NCI-H774 (cell line): ENCODE results near the gene SH3PXD2A.

Experiments used
- DNase-seq: peaks from one replicate; lab custom pipeline; 2025; lab: John Stamatoyannopoulos, UW

Gene SH3PXD2A

DNA sequence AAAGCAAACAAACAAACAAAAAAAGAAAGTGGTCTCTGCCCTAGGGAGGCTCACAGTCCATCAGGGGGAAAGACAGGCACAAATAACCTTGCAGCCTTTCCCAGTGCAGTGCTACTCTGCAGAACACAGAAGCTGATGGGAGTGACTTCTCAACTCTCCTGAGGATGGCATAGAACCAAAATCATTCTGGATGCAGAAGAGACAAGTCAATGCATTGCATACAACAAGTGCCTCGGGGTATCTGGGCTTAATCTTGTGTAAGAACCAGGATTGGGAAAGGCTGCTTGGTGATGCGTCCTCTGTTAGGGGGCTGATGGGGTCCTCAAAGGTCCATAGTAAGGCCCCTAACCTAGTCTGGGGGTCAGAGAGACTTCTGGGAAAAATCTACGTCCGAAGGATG is 293.0 kb downstream of the SH3PXD2A start:
- DNase-seq: no peak

DNA sequence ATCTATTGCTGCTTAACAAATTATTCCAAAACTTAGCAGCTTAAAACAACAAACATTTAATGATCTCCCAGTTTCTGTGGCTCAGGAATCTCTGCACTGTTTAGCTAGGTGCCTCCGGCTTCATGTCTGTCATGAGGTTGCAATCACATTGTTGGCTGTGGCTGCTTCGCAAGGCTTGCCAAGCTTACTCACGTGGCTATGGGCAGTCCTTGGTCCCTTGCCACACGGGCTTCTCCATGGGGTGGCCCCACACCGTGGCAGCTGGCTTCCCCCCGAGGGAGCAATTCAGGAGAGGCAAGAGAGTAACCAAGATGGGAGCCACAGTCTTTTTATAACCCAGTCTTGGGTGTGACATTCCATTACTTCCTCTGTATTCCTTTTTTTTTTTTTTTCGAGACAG is 294.5 kb downstream of the SH3PXD2A start:
- DNase-seq: no peak

DNA sequence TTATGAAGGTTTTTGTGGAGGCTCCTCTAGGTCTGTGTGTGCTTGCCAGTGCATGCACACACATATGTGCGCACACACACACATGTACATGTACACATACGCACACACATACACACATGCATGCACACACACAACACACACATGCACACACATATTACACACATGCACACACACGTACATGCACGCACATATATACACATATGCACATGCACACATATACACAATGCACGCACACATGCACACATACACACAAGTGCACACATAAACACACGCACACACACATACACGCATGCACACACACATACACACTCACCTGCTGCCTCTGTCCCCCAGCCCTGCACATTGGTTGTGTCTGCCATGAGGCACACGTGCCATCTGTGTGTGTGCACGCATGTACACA is 295.6 kb downstream of the SH3PXD2A start:
- DNase-seq: no peak

DNA sequence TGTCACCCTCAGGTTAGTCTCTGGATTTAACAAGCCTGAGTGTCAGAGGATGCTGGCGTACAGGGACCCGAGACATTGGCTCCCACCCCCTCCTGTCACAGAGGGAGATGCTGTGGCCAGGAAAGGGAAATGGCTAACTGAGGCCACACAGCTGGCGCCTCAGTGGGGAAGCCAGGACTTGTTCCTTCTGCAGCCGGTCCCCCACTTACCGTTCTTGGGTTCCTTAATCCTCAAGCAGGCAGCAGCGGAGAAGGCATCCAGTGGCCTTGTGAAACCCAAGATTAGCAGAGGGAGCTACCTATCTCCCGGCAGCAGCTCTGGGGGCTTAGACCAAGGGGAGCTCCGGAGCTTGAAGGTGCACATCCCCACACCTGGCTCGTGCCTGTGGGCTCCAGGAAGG is 296.5 kb downstream of the SH3PXD2A start:
- no peak for DNase-seq

DNA sequence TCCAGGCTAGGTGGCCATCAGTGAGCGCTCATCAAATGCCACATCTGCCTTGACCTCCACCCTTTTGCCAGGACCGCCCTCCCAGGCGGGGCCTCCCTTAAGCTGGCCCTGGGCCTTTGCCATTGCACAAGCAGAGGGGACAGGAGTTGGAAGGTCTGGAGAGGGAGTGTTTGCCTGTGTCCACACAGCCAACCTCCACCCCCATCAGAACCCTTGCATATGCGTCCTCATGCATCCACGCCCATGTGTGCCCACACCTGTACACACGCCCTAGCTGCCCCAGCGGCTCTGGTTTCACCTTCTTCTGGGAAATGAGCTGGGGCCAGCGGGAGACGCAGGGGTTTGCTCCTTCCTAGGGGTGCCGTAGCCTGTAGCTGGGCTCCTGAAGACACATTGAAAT is 297.9 kb downstream of the SH3PXD2A start:
- DNase-seq: no peak

DNA sequence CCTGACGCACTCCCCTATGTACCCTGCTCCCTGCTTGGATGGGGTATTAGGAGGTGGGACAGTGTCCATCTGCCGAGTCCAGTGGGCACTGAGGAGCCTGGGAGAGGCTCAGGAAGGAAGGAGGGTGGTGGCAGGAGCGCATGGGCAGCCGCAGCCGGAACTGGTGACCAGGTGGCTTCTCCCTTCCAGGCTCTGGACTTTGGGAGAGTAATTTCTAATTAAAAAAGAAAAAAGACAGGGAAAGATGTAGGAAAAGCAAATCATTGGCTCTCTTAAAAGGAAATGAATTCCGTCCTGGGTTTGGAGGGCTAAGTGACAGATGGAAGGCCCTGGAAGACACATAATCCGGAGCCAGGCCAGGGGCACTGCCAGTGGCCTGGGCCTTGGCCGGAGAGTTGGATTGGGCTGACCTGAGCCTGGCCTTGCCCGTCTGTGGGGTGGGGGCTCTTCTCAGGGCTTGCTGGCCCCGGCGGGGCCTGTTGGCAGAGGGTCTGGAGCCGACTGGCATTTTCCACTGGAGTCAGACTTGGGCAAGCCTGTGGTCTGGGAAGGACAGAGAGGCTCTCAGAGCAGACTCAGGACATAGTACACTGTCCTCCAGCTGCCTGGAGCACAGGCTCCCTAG is 298.9 kb downstream of the SH3PXD2A start:
- no peak for DNase-seq

DNA sequence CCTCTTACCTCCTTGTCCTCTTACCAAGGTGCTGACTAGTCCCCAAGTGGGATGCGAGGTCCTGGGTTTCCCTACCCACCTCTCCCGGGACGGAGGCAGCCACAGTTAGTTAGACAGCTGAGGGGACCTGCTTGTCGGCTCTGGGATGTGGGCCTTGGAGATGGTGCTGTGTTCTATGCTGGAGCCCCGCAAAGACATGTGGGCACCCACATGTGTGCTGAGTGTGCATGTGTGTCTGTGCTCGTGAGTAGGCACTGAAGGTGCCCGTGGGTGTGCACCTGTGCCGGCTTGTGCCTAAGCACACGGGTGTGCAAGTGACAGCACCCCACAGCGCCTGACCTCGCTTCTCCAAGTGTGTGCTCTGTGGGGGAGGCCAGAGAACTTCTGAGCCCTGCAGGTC is 299.7 kb downstream of the SH3PXD2A start:
- DNase-seq: no peak

DNA sequence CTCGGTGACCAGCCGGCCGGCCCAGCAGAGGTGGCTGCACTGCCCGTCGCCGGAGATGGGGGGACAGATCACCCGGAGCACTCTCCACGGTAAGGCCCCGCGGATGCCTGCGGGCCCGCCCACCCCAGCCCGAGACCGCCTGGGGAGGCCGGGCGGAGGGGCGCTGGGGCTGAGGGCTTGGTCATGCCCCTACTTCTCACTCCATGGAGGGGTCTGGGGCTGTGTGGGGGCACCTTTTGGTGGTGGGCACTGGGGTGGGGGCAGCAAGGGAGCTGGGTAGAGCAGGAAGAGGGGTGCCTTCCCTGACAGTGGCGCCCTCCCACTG is 300.1 kb downstream of the SH3PXD2A start:
- DNase-seq: no peak

DNA sequence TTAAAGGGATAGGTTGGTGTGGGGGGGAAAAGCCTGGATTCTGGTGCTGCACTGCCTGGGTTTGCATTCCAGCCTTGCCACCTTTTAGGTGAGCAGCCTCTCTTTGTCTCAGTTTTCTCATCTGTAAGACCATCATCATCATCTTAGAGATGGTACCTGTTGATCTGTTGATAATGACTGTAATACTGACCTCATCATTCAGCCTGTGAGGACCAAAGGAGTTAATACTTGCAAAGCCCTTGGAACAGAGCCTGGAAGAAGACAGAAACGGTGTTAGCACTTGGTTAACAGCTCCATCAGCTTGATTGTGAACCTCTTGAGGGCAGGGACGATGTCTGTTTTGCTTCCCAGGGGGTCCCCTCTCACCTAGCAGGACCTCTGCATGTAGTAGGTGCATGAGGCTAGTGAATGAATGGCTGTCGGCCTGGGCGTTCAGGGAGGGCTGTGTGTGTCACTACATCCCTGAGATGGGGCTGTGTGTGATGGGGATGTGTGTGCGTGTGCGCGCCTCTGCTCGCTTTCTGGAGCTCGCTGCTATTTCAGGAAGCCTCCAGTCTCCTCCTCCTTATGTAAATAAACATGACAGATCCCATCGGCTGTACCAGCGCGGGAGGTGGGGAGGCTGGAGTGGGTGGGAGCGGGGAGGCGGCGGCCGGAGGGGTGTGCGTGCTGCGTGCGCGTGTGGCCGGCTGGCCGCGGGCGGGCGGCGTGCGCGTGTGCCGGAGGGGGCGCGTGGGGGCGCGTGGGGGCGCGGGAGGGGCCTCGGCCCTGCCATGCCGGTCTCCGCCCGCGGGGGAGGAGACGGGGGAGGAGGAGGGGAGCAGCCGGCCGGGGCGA is 300.7 kb downstream of the SH3PXD2A start:
- DNase-seq: peak; percentile 21

DNA sequence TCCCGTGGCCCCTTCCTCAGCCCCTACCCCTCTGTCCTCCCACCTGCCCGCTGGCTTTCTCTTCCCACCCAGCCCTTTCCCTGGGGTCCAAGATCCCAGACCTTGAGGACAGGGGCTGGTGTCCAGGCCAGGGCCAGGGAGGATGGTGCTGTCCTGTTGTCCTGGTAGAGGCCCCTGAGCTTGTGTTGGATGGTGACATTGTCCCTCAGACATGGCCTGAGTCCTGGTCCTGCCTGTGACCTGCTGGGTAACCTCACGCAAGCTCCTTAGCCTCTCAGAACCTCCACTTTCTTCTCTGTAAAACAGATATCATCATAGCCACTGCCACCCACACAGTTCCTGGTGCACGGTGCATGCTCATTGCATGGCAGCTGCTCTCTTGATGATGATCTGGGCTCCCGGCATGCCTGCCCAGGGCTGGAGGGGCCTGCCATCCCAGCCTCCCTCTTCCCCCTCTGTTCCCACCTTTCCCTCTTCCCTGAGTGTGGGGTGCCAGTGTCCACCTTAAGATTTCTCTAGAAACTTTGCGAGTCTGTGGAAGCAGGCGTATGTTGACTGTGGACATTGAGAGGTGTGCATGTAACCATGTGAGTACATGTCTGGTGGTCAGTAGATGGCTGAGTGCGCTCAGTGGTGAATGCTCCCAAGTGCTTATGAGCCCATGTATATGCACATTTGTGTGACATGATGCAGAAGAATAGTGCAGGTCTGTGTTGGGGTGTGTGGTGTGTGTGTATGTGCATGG is 301.5 kb downstream of the SH3PXD2A start:
- no peak for DNase-seq

DNA sequence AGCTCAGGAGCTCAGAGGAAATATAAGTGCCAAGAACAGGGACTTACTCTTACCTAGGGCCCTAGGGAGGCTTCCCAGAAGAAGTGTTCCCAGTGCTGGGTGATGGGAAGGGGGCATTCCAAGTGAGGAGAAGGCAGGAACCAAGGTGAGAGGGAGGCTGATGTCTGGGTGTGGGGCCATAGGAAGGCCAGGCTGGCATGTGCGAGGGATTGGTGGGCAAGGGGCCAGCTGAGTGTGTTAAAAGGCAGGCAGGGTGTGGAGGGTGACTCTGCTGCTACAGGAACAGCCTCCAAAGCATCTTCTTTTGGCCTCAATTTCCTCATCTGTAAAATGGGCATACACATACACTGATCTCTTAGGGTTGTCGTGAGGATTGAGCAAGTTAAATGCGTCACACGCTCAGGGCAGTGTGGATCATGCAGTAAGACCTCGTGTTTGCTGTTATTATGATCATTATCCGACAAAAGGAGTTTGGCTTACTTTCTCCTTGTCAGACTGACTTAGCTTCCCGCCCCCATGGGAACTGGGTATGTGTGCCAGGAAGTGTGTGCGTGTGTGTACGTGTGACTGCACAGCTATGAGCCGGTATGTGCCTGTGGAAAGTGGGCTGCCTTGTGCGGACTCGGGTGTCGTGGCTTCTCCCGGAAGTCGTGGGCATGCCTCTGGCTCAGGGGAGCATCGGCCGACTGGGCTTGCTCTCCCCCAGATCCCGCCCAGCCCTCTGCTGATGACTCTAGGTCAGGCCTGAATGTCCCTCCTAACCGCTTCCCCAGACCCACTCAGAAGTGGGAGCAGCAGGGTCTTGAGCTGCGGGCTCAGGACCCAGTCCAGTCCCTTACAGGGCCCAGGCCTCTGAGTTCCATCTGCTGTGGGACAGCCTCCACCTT is 302.3 kb downstream of the SH3PXD2A start:
- no peak for DNase-seq

DNA sequence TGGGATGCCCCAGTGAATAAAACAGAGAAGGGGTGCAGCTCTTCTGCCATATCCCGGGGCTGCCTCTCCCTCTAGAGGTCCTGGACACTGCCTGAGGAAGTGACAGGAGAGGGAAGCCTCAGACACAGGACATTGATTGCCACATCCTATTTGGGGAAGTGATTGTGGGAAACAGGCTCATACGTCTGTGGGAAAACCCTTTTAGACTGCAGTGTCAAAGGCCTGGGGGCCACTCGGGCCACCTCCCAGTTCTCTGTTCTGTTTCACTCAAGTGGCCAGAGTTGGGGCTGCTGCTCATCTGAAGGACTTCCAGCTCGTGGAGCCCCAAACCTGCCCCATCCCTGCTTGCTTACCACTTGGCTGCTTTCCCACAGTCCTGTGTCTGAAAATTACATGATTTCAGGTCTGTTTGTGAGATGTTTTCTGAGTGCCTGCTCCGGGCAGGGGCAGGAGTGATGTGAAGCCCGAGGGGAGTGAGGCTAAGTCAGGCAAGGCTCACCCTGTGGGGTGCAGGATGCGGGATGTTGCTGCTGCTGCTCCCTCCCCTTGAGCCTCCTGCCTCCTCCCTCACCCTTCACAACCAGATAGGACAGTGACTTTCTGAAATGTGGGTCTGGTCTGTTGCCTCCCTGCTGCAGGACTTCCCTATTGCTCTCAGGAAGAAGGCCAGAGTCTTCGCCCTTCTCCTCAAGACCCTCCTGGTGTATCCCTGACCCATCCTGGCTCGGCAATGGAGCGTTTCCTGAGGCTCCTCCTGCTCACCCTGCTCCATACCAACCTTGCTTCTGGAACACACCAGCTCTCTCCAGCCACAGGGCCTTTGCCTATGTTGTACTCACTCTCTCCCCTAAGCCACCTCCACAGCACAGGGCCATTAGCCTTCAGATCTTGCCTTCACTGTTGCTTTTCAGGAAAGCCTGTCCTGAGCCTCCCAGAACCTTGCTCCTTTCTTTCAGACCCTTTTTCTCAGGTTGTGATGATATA is 303.5 kb downstream of the SH3PXD2A start:
- no peak for DNase-seq

DNA sequence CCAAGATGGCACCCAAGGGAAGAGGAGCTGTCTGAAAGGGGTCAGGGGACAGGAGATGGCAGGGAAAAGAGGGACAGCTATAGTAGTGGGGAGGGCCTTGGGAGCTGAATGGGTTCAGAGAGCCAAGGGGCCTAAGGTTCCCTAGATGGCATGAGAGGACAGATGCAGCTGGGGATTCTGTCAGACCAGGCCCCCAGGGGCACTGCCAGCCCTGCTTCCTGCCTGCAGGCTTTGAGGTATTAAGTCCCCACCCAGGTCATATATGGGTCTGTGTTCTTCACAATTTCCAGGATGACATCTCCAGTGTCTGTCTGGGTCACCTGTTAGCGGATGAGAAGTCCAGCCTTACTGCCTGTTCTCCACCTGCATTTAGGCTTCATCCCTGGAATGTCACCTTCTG is 305.1 kb downstream of the SH3PXD2A start:
- DNase-seq: no peak

DNA sequence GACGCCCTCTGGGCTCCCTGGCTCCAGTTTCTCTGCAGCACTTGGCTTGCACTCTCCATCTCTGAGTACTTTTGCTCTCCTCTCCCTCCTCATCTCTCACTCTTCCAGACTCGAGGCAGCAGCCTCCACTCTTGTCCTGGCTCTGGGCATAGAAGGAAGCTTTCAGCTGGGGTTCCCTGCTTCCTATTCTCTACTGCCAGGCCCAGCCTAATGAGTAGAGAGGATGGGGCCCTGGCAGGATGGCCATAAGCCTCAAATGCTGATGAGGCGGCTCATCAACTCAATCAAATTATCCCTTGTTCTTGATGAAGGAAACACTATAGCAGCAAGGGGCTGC is 306.1 kb downstream of the SH3PXD2A start:
- no peak for DNase-seq

DNA sequence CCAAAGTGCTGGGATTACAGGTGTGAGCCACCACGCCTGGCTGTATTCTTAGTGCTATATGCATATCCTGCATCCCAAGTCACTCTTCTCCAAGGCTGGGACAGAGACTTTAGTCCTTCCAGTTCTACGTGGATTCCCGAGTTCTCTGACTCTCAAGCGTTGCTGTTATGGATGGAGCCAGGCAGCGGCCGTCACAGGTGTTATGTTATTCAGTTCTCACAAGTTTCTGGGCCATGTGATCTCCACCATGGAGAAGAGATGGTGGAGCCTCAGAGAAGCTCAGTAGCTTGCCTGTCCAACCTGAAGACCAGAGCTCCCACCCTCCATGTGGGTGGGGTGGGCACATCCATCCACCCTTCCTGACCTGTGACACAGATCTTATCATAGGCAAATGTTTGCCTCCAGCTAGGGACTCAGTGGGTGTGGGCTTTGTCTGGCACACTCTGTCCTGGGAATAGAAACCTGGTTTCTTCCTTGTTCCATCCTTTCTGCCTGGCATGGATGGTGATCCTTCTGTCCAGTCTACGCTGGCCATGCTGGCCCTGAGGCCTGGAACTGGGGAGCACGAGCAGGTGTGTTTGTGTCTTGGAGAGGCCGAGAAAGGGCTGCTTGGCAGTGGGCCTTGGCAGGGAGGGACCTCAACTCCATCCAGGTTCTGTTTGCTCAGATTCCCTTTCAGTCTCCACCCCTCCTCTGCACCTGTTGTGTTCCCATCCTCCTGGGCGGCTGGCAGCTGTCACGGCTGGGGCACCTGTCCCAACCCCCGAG is 306.6 kb downstream of the SH3PXD2A start:
- DNase-seq: peak; percentile 14

DNA sequence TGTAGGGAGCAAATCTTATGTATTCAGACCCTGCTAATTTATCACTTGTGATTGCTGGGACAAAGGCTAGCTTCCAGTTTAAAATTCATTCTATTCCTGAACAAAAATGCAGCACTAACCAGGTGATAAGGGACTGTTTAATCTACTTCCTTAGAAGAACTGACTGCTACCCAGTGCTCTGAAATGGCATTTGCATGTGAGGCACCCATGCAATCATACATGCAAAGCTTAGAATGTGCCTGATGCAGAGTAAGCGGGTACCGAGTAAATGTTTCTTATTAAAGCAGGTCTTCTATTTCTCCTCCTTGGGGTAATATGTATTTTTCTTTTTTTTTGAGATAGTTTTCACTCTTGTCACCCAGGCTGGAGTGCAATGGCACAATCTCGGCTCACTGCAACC is 307.4 kb downstream of the SH3PXD2A start:
- DNase-seq: no peak

DNA sequence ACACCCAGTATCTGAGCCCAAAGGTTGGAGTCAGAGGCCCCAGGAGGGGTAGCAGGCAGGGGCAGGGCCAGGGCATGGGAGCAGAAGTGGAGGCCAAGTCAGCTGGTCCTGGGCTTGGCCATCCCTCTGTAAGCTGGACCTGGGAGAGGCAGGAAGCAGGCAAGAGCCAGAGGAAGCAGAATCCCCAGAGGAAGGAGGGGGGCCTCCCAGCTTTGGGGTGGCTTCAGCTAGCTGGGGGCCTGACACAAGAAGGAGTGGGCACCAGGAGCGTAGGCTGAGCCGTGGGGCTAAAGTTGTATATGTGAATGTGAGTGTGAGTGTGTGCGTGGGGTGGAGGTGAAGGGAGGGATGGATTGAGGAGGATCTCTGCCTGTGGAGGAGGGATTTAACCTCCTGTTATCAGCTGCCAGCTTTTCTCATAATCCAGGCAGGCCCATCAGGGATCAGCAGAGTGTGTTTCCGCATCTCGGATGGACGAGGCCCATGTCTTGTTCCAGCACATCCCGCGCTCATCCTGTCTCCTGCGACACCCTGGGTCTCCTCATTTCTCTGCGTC is 307.9 kb downstream of the SH3PXD2A start:
- no peak for DNase-seq

DNA sequence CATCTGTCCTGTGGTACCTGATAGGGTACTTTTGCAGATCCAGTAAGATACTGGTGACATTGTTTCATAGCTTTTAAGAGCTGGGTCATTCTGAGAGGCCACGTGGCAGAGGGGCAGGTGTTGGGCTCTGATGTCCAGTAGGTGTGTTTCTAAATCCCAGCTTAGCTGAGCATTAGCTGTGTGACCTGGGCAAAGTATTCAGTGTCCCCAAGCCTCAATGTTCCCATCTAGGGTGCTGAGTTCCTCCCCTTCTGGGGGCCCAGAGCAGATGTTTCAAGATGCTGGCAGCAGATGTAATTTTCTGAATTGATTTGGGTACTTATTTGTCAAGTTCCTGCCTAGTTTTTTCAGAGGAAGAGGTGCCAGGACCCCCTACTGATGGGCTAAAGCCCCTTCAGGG is 309.0 kb downstream of the SH3PXD2A start:
- DNase-seq: no peak

DNA sequence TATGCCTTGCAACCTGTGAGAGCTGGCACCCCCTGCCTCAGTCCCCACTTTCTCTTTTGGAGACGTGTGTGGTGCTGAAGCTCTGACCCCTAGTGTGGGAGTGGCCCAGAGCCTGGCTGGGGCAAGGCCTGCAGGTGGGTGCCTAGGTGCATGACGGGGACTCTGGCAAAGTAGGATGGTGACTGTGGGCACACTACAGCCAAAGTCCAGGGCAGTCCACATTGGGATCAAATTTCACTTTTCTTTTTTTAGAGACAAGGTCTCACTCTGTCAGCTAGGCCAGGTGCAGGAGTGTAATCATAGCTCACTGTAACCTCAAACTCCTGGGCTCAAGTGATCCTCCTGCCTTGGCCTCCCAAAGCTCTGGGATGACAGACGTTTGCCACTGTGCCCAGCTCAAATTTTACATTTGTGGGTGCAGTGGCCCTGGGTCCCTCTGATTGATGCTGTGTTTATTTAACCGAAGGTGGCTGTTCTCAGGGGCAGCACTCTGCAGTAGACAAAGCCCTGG is 309.6 kb downstream of the SH3PXD2A start:
- no peak for DNase-seq

DNA sequence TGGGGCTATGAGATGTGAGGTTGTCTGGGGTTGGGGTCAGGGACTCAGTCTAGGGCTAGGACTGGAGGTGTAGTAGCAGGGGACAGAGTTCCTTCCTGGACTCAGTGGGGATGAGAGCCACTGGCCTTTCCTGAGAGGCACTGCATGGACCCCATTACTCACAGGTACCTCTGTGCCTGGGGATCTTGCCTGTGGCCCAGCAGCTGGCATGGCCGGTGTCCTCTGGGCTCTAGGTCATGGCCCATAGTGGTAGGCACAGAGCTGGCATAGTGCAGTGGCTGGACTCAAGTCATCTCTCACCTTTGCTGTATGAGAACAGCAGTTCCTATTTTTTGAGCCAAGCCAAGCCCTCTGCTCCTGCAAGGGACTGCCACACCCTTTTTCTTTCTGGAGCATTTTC is 310.0 kb downstream of the SH3PXD2A start:
- DNase-seq: no peak
